DMS153 (cell line): ENCODE measurements around the gene SPINK5.
"Not testable (repeated sequence)": the region's sequence is repeated elsewhere in the genome, so short reads cannot be mapped to it uniquely, and the experiment has no call there.

Experiments
- DNase-seq: peaks from one replicate; lab custom pipeline; 2025; lab: John Stamatoyannopoulos, UW

SPINK5 gene

GRCh38 chr5:148063861-148064260 lies at the start of gene SPINK5:
SPINK5 (plus strand) TSS chr5:148063980; CDS start chr5:148064045, 65 bp downstream.
- DNase-seq, result no peak

- DNase-seq, result no peak
Measured at GRCh38 chr5:148014276-148014675, 49.5 kb upstream of the SPINK5 start.

- no peak for DNase-seq
Measured at GRCh38 chr5:148020257-148020988, 43.4 kb upstream of the SPINK5 start.

- DNase-seq, result no peak
Measured at GRCh38 chr5:148027505-148027904, 36.3 kb upstream of the SPINK5 start.

- no peak for DNase-seq
Measured at GRCh38 chr5:148029131-148029530, 34.6 kb upstream of the SPINK5 start.

GRCh38 chr5:148033134-148033533 lies 30.6 kb upstream of the SPINK5 start:
- no peak for DNase-seq

- DNase-seq, result no peak
Measured at GRCh38 chr5:148035676-148036075, 28.1 kb upstream of the SPINK5 start.

- DNase-seq, result no peak
Measured at GRCh38 chr5:148042881-148043280, 20.9 kb upstream of the SPINK5 start.

GRCh38 chr5:148043705-148044104 lies 20.1 kb upstream of the SPINK5 start:
- DNase-seq, result no peak

GRCh38 chr5:148055160-148055559 lies 8.6 kb upstream of the SPINK5 start:
- DNase-seq, result not testable (repeated sequence)

- DNase-seq, result no peak
Measured at GRCh38 chr5:148060309-148060708, 3.5 kb upstream of the SPINK5 start.

GRCh38 chr5:148060881-148061280 lies 2.9 kb upstream of the SPINK5 start:
- DNase-seq, result no peak

- no peak for DNase-seq
Measured at GRCh38 chr5:148070621-148071020, 6.8 kb downstream of the SPINK5 start.

GRCh38 chr5:148072207-148072606 lies 8.4 kb downstream of the SPINK5 start:
- DNase-seq, result no peak

GRCh38 chr5:148075529-148075928 lies 11.7 kb downstream of the SPINK5 start:
- no peak for DNase-seq

GRCh38 chr5:148083203-148083602 lies 19.4 kb downstream of the SPINK5 start:
- DNase-seq, result no peak

- no peak for DNase-seq
Measured at GRCh38 chr5:148084269-148084668, 20.5 kb downstream of the SPINK5 start.

GRCh38 chr5:148085310-148085709 lies 21.5 kb downstream of the SPINK5 start:
- no peak for DNase-seq

- DNase-seq, result no peak
Measured at GRCh38 chr5:148085977-148086705, 22.4 kb downstream of the SPINK5 start.

GRCh38 chr5:148090146-148090772 lies 26.5 kb downstream of the SPINK5 start:
- no peak for DNase-seq

GRCh38 chr5:148090773-148091250 lies 27.0 kb downstream of the SPINK5 start:
- no peak for DNase-seq

GRCh38 chr5:148091991-148092964 lies 28.5 kb downstream of the SPINK5 start:
- DNase-seq, result no peak
